HG03039 (cell line): Measurements from ENCODE around the gene WDR49.
"Not testable (repeated sequence)": the region's sequence is repeated elsewhere in the genome, so short reads cannot be mapped to it uniquely, and the experiment has no call there.

Source experiments
- ATAC-seq: cut with Tn5 transposase; IDR thresholded peaks from one replicate; pipeline ENCODE4 v1.9.1; 2021; ENCODE audit warnings: mild to moderate bottlenecking, moderate library complexity; ENCODE audit not compliant: unreplicated experiment

The WDR49 gene

DNA sequence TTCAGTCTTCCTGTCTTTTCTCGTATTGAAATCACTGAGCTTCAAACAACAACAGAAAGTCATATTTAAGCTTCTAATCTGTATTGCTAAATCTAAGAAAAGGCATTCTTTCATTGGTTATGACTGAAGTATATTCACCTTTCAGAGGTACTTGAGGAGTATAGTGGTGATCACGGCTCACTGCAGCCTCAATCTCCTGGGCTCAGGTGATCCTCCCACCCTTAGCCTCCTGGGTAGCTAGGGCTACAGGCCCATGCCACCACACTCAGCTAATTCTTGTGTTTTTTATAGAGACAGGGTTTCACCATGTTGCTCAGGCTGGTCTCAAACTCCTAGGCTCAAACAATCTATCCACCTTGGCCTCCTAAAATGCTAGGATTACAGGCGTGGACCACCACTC lies 38.7 kb downstream of the WDR49 start:
- ATAC-seq = no peak

DNA sequence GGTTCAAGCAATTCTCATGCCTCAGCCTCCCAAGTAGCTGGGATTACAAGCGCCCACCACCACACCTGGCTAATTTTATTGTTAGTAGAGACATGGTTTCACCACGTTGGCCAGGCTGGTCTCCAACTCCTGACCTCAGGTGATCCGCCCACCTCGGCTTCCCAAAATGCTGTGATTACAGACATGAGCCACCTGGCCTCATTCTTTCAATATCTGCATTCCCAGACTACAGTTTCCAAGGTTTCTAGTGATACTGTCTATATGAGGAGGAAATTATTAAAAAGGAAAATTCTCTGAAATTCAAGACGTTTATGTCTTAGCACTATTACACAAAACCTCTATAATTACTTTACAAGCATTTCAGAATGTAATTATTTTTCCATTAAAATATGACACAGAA lies 39.5 kb downstream of the WDR49 start:
- not testable (repeated sequence) for ATAC-seq

DNA sequence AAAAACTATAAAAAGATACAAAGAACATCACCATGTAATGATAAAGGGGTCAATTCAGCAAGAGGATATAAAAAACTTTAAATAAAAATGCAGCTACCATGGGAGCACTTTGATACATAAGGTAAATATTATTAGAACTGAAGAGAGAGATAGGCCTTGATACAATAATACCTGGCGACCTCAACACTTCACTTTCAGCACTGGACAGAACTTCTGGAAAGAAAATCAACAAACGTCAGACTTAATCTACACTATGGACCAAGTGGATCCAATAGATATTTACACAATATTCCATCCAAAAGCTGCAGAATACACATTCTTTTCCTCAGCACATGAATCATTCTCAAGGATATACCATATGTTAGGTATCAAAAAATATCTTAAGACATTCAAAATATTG lies 42.0 kb downstream of the WDR49 start:
- ATAC-seq = no peak

DNA sequence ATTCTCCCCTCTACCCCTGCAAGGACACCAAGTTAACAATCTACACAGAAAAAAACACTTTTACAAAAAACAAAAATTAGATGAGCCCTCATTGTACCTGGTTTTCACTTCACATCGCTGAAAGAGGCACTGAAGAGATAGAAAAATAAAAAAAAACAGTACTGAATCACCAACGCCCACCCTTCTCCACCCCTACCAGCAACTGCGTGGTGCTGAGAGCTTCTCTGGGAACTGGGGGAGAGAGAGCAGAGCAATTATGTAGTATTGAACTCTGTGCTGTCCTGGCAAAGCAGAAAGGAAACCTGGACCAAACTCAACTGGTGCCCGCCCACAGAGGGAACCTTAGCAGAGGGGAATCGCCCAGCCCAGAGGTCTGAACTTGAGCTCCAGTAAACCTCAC lies 44.6 kb downstream of the WDR49 start:
- no peak for ATAC-seq

DNA sequence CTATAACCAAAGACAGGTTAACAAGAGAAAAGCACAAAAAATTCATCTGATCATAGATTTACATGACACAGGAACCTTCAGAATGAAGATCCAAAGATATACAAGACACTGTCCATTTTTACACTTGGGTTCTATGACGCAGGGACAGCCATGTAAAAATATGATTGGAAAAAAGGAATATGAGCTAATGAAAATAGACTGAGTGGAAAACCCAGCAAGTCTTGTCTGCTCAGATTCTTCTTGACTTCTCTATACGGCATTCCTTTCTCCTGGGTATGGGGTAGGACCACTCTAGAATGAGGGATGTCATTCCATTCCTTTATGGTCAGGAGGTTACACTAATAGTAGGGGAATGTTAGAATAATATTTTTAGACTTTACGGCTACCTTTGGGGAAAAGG lies 46.9 kb downstream of the WDR49 start:
- ATAC-seq = no peak

DNA sequence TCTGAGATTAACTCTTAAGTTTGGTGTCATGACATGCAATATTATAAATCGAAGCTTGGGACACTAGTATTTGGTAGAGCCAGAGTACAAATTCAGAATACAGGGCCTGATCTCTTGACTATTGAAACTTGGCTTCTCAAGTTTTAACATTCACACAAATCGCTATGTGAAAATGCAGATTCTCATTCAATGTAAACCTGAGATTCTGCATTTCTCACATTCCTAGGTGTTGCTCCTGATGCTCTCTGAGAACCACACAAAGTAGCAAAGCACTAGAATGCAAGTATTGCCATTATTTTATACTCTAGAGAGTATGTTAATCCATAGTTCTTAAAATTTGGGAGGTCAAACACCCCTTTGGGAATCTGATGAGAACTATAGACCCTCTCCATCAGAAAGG lies 47.9 kb downstream of the WDR49 start:
- ATAC-seq = no peak

DNA sequence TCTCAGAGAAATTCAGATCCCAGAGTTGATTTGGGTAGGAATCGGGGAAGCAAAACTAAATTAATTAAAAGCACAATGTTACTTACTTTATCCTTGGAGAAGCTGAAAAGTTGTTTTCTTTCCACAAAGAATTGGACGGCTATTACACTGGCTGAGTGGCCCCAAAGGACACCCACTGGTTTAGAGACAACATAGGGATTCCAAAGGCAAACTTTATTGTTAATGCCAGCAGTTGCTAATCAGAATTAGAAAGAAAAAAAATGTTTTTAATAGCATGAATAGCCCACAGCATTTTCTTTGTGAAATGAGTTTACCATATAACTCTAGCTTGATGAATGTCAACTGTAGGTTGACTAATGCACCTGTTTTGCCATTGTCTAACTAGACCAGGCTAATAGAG lies 51.7 kb downstream of the WDR49 start:
- no peak for ATAC-seq

DNA sequence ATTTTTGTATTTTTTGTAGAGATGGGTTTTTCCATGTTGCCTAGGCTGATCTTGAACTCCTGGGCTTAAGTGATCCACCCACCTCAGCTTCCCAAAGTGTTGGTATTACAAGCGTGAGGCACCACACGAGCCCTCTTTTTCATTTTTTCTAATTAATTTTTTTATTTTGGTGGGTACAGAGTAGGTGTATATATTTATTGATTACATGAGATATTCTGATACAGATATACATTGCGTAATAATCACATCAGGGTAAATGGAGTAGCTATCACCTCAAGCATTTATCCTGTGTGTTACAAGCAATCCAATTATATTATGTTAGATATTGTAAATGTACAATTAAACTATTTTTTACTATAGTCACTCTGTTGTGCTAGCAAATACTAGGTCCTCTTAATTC lies 66.1 kb downstream of the WDR49 start:
- ATAC-seq = no peak

DNA sequence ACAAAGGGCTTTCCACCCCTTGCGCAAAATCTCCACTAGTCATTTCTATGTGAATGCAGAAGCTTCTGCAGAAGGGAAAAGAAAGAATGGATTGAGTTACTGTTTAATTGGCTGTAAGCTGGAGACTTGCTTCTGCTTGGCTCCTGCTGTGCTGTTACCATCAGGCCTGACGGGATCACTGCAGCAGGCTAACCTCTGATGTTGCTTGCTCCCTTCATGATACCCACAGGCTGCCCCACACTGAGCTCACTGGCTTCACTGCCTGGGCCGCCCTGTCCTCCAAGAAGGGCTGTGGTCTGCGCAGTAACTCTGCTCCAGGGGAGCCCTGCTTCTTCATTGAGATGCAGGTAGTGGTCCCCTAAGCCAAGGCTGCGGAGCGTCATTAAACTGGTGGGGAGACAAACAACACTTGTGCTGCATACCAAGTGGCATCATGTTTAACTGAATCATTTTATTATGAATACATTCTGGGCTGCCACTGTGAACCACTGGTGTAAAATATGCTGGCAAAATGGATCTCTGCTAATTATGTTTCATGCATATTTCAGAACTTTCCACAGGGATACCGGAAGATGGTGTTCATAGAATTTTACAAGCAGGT lies 78.6 kb downstream of the WDR49 start:
- ATAC-seq = no peak

DNA sequence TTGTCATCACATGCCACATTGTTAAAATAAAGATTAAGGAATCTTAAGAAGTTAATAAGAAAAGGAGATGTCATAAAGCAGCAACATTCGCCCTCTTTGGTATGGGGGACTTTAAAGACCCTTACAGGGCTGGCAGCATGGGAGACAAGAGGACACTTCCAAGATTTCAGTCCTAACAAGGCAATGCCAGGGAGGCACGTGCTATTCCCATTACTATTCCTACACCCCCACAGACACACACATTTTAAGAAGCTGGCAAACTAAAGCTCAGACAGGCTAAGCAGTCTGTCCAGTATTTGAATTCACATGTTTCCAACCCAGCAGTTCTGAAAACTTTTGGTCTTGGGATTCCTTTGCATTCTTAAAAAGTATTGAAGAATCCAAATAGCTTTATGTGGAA lies 80.8 kb downstream of the WDR49 start:
- ATAC-seq = no peak

DNA sequence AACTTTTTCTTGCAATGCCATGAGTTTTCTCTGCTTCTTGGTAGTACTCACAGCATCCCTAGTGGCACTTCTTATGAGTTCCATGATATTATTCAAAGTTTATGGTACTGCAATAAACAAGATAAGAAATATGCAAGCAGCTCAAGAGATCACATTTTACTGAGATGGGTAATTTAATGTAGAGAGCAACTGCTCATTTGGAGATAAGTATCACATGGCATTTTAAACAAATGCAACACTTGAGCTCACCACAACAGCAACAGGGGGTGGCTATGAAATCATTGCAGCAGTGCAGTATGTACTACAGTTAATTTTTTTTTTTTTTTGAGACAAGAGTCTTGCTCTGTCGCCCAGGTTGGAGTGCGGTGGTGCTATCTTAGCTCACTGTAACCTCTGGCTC lies 85.1 kb downstream of the WDR49 start:
- ATAC-seq = no peak

DNA sequence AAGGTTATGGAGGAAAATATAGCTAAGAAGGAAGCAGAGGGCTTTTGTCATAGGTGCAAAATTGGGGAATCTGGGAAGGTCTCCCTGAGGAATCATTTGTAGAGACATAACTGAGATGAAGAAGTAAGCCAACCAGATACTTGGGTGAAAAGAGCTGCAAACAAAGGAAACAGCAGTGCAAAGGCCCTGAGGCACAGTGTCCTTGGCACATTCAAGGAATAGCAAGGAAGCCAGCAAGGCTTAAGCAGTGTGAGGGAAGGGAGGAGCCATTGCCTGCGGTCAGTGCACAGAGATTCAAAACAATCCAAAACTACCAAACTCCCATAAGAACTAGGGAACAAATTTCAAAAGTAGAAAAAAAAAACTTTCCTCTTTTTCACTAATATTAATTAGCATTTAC lies 88.3 kb downstream of the WDR49 start:
- no peak for ATAC-seq

DNA sequence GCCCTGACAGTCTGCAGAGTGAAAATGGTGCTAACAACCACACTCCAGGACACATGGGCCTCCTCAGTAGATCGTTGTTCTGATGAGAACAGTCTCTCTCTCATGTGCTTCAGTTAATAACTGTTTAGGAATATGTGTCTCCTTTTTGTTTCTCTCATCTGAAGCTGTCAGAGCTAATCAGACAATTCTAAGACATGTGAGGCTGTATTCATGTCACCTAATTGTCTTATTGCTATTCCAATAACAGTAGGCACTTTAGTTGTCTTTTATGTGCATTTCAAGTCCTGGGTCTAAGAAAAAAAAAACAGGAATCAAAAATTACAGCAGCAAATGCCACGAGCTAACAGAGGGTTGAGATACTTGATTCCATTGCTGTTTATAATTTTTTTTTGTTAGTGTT lies 89.1 kb downstream of the WDR49 start:
- ATAC-seq = no peak

DNA sequence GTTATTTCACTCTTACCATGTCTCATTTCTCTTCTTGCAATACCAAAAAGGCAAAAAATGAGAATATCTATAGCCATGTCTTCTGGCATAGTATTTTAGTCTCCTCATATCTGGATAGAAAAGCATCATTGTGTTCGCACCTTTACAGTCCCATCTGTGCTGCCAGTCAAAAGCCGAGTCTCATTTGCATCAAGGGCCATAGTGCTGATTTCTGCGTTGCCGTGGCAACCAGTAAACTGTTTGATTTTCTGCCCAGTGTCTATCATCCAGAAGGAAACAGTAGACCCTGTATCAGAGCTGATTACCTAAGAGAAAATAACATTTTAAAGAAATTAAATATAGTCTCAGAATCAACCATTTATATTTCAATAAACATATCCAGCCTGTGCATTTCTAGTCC lies 93.8 kb downstream of the WDR49 start:
- ATAC-seq = no peak

DNA sequence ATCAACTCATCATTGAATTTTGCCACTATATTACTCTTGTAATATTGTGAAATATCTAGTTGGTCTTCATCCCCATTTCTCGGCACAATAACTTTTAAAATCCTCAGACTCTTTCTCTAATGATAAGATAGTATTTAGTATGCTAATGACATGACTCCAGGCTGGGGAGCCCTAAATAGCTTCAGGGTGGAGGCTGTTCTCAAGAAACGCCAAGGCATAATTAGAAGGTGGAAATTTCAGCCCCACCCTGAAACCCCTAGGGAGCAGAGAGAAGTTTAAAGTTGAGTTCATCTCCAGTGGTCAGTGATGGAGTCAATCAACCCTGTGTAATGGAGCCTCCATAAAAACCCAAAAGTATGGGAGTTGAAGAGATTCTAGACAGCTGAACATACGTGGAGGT lies 98.8 kb downstream of the WDR49 start:
- ATAC-seq = no peak

DNA sequence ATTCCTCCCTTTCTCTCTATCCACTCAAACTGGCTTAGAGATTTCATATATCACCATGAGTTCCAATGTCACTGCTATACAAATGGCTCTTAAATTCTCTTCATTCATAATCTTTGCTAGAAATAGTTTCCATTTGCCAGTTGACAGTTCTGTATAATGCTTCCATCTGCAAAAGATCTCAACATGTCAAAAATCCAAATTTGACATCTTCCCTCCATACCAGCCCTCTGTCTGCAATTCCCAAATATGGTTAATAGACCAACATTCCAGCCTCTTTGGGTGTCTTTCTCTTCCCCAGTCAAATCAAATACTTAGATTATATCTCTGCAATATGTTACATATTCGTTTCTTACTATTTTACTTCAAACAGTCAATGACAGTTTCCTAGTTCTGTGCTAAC lies 115.7 kb downstream of the WDR49 start:
- ATAC-seq = no peak

DNA sequence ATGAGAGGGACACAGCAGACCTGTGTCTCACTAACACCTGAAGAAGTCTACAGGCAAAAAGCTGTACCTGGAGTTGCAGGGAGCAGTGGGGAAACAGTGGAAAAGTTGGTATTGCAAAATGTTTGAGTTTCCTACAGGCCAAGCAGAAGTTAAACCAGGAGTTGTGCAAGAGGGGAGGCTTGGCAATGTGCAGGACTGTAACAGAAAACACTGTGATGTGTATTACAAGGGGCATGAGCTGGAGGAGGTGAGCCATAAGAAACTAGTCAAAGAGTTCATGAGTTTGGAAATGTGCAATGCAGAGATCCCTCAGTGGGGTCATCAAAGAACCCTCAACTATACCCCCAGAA lies 132.8 kb downstream of the WDR49 start:
- no peak for ATAC-seq

DNA sequence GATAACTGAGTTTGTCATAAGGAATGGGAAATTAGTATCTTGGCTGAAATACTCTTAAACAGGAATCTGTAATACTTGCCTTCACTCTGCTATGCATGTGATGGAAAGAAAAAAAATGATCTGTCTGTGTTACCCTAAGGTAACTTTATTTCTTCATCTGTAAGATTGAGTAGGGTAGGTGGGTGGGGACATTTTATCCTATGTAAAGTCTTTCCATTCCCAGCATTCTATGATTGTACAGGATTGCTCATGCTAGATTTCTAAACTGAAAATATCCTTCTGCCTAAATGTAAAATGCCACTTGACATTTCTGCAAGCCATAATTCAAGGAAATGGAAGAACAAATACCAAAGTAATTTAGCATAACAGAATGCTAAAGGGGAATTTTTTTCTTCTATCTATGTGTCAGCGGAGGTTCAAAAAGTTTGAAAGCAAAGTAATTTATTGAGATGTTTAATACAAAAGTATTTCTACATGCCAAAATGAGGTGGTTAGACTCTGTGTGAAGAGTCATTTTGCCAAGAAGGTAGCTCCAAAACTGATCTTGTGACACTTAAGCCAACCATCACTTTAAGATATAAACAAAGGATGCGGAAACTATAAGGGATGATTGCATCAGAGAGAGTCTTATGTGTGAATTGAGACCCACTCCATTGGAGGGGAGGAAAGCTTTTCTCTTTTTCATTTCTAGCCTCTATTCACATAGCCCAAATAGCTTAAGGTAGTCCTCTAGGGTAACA lies 133.3 kb downstream of the WDR49 start:
- no peak for ATAC-seq

DNA sequence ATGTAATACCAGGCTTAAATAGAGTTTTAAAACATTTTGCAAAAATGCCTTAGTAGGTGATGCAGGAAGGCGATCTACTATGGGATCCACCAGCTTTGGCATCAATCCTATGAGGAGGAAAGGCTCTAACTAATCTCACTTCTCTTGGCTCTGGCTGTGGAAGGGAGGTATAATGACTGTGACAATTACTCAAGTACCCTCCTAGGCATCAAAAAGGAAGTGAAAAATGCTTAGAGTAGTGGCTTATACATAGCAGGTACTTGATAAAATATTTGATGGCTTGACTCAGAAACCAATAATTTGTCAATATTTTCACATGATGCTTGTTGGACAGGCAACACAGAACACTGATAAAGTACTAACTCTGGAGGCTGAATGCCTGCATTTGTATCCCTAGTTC lies 145.8 kb downstream of the WDR49 start:
- no peak for ATAC-seq

DNA sequence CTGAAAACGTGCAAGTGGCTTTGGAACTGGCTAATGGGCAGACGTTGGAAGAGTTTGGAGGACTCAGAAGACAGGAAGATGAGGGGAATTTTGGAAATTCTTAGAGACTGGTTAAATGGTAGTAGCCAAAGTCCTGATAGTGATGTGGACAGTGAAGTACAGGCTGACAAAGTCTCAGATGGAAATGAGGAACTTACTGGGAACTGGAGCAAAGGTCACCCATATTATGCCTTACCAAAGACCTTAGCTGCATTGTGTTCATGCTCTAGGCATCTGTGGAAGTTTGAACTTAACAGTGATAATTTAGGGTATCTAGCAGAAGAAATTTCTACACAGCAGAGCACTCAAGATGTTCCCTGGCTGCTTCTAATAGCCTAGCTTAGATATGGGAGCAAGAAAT lies 151.3 kb downstream of the WDR49 start:
- ATAC-seq = no peak

DNA sequence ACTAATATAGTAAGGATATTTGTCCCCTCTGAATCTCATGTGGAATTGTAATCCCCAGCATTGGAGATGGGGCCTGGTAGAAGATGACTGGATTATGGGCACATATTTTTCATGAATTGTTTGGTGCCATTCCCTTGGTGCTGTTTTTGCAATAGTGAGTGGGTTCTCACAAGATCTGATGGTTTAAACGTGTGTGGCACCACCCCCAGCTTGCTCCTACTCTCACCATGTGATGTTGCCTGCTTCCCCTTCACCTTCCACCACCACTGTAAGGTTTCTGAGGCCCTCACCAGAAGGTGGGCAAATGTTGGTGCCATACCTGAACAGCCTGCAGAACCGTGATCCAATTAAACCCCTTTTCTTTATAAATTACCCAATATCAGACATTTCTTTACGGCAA lies 151.8 kb downstream of the WDR49 start:
- no peak for ATAC-seq

DNA sequence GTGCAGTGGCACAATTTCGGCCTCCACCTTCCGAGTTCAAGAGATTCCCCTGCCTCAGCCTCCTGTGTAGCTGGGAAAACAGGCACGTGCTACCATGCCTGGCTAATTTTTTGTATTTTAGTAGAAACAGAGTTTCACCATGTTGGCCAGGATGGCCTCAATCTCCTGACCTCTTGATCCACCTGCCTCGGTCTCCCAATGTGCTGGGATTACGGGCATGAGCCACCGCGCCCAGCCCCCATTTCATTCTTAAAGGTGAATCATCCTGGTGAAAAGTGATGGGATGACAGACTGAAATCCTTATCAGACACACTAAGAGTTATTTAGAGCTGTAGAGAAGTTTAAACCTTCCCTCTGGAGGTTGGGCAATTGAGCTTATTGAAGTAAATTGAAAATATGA lies 155.8 kb downstream of the WDR49 start:
- no peak for ATAC-seq

DNA sequence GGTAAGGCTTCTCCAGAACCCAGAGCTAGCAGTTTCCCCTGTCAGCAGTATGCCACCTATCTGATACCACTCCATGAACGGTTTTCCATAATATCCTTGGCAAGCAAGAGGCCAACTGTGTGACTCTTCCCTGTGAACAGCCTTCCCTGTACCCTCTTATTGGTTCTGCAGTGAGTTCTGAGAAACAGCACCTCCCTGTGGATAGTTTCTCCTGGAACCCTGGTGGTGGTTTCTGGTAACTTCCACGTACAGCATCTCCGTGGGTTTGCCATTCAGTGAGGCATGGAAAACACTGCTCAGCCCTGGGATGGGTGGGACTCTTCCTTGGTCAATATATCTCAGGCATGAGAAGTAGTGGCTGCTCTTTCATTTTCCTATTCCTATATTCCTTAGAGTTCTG lies 160.5 kb downstream of the WDR49 start:
- ATAC-seq = no peak
